HEK293 (cell line): Measurements from ENCODE around the gene ERBB2.

ENCODE experiments used
- CTCF ChIA-PET: fragments of 350-600 bp; formaldehyde crosslinking; extraction: SDS; loops from one replicate; lab custom pipeline; 2021; ENCODE audit warnings: antibody characterized with exemption; lab: Yijun Ruan, JAX
- POLR2A ChIA-PET: fragments of 300-600 bp; formaldehyde crosslinking; extraction: SDS; loops from one replicate; lab custom pipeline; 2020; ENCODE audit warnings: antibody characterized with exemption, inconsistent platforms; lab: Yijun Ruan, JAX
- H3K27ac ChIP-seq: fragments of 200-500 bp; sonication (Bioruptor generic); 2 replicates; pipeline ENCODE4 v1.5.1; 2014; ENCODE audit warnings: low read depth, low read length, control low read depth, inconsistent platforms; ENCODE audit errors: extremely low read depth
- H3K36me3 ChIP-seq, 2 experiments: fragments of 200-500 bp in 1 of 2; sonication (Bioruptor generic) in 1 of 2; 1 replicate in 1 of 2; 2 replicates in 1 of 2; pipeline ENCODE4 v1.5.1; 2014 to 2017; ENCODE audit warnings: inconsistent platforms in 2 of 2, low read length in 2 of 2; ENCODE audit not compliant: control insufficient read depth in 2 of 2, insufficient read depth in 1 of 2
- H3K4me1 ChIP-seq: fragments of 200-500 bp; sonication (Bioruptor generic); 2 replicates; pipeline ENCODE4 v1.5.1; 2014; ENCODE audit warnings: mild to moderate bottlenecking, low read length, inconsistent platforms; ENCODE audit not compliant: control insufficient read depth, insufficient read depth
- H3K4me3 ChIP-seq: 2 replicates; pipeline ENCODE4 v1.5.1; 2011; ENCODE audit warnings: low read depth, mild to moderate bottlenecking, control low read depth, low read length, moderate library complexity
- H3K9me3 ChIP-seq: fragments of 200-500 bp; sonication (Bioruptor generic); 2 replicates; pipeline ENCODE4 v1.5.1; 2014; ENCODE audit warnings: low read depth, low read length, inconsistent platforms; ENCODE audit not compliant: control insufficient read depth, insufficient read depth
- GLIS2 ChIP-seq: fragments of 450-650 bp; formaldehyde crosslinking; IDR thresholded peaks from 2 replicates; pipeline ENCODE4 v1.5.1; 2016; ENCODE audit warnings: missing biosample characterization, missing genetic modification characterization
- KLF10 ChIP-seq: fragments of 450-650 bp; IDR thresholded peaks from 2 replicates; pipeline ENCODE4 v1.5.1; 2018; ENCODE audit warnings: missing biosample characterization, mild to moderate bottlenecking, missing genetic modification characterization
- WT1 ChIP-seq: fragments of 450-650 bp; formaldehyde crosslinking; IDR thresholded peaks from 2 replicates; pipeline ENCODE4 v1.5.1; 2016; ENCODE audit warnings: missing biosample characterization, missing genetic modification characterization
- YY1 ChIP-seq: fragments of 450-650 bp; formaldehyde crosslinking; IDR thresholded peaks from 2 replicates; pipeline ENCODE4 v1.5.1; 2018; ENCODE audit warnings: missing biosample characterization, missing genetic modification characterization
- ZNF10 ChIP-seq: fragments of 450-650 bp; formaldehyde crosslinking; IDR thresholded peaks from 2 replicates; pipeline ENCODE4 v1.5.1; 2017; ENCODE audit warnings: missing biosample characterization, missing genetic modification characterization
- ZNF211 ChIP-seq: fragments of 450-650 bp; formaldehyde crosslinking; IDR thresholded peaks from 2 replicates; pipeline ENCODE4 v1.5.1; 2016; ENCODE audit warnings: low read depth, missing biosample characterization, missing genetic modification characterization
- ZNF24 ChIP-seq: fragments of 450-650 bp; formaldehyde crosslinking; IDR thresholded peaks from 2 replicates; pipeline ENCODE4 v1.5.1; 2016; ENCODE audit warnings: missing biosample characterization, missing genetic modification characterization
- ZNF366 ChIP-seq: fragments of 450-650 bp; formaldehyde crosslinking; conservative IDR thresholded peaks from 2 replicates; pipeline ENCODE4 v1.5.1; 2016; ENCODE audit warnings: missing biosample characterization, missing genetic modification characterization
- ZNF473 ChIP-seq: fragments of 450-650 bp; formaldehyde crosslinking; IDR thresholded peaks from 2 replicates; pipeline ENCODE4 v1.5.1; 2017; ENCODE audit warnings: missing biosample characterization, missing genetic modification characterization
- ZNF596 ChIP-seq: fragments of 450-650 bp; IDR thresholded peaks from 2 replicates; pipeline ENCODE4 v1.5.0; 2018; ENCODE audit warnings: missing biosample characterization, mild to moderate bottlenecking, missing genetic modification characterization, moderate library complexity
- ZNF623 ChIP-seq: fragments of 450-650 bp; formaldehyde crosslinking; IDR thresholded peaks from 2 replicates; pipeline ENCODE4 v1.5.1; 2016; ENCODE audit warnings: missing biosample characterization, missing genetic modification characterization
- ZNF660 ChIP-seq: fragments of 450-650 bp; IDR thresholded peaks from 2 replicates; pipeline ENCODE4 v1.5.1; 2018; ENCODE audit warnings: missing biosample characterization, mild to moderate bottlenecking, missing genetic modification characterization
- ZNF837 ChIP-seq: fragments of 450-650 bp; formaldehyde crosslinking; IDR thresholded peaks from 2 replicates; pipeline ENCODE4 v1.5.1; 2016; ENCODE audit warnings: missing biosample characterization, missing genetic modification characterization
- TF ChIP-seq, protein P1 (sequence below): fragments of 450-650 bp; formaldehyde crosslinking; IDR thresholded peaks from 2 replicates; pipeline ENCODE4 v1.5.1; 2016; ENCODE audit warnings: missing biosample characterization, missing genetic modification characterization
- TF ChIP-seq, protein P2 (sequence below): fragments of 450-650 bp; formaldehyde crosslinking; IDR thresholded peaks from 2 replicates; pipeline ENCODE4 v1.5.1; 2016; ENCODE audit warnings: missing biosample characterization, missing genetic modification characterization
- TF ChIP-seq, protein P3 (sequence below): fragments of 450-650 bp; formaldehyde crosslinking; IDR thresholded peaks from 2 replicates; pipeline ENCODE4 v1.5.1; 2016; ENCODE audit warnings: missing biosample characterization, missing genetic modification characterization
- TF ChIP-seq, protein P4 (sequence below): IDR thresholded peaks from 2 replicates; pipeline ENCODE4 v1.6.1; 2011; ENCODE audit warnings: mild to moderate bottlenecking, low read depth, low read length, borderline replicate concordance
- TF ChIP-seq, protein P5 (sequence below): fragments of 450-650 bp; formaldehyde crosslinking; IDR thresholded peaks from 2 replicates; pipeline ENCODE4 v1.5.1; 2017; ENCODE audit warnings: missing biosample characterization, mild to moderate bottlenecking, missing genetic modification characterization, moderate library complexity
- TF ChIP-seq, protein P6 (sequence below): fragments of 450-650 bp; formaldehyde crosslinking; IDR thresholded peaks from 2 replicates; pipeline ENCODE4 v1.5.1; 2017; ENCODE audit warnings: missing biosample characterization, missing genetic modification characterization

The ERBB2 gene

DNA sequence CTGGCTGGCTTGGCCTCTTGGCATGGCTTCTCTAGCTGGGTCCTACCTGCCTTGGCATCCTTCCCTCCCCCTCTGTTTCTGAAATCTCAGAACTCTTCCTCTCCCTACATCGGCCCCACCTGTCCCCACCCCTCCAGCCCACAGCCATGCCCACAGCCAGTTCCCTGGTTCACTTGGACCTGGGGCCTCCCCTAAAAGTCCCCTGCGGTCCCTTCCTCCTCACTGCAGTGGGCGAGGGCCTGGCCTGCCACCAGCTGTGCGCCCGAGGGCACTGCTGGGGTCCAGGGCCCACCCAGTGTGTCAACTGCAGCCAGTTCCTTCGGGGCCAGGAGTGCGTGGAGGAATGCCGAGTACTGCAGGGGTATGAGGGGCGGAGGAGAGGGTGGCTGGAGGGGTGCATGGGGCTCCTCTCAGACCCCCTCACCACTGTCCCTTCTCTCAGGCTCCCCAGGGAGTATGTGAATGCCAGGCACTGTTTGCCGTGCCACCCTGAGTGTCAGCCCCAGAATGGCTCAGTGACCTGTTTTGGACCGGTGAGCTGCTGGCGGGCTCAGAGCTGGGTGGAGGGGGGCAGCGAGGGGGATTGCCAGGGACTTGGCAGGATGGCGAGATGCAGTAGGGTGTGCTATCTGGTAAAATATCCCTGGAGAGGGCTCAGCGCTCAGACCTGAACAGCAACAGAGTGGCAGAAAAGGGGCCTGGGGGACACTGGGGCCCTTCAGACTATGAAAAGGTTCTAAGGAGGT lies 16.4 kb downstream of the ERBB2 start (continued):
- TF ChIP-seq, protein P1, sequence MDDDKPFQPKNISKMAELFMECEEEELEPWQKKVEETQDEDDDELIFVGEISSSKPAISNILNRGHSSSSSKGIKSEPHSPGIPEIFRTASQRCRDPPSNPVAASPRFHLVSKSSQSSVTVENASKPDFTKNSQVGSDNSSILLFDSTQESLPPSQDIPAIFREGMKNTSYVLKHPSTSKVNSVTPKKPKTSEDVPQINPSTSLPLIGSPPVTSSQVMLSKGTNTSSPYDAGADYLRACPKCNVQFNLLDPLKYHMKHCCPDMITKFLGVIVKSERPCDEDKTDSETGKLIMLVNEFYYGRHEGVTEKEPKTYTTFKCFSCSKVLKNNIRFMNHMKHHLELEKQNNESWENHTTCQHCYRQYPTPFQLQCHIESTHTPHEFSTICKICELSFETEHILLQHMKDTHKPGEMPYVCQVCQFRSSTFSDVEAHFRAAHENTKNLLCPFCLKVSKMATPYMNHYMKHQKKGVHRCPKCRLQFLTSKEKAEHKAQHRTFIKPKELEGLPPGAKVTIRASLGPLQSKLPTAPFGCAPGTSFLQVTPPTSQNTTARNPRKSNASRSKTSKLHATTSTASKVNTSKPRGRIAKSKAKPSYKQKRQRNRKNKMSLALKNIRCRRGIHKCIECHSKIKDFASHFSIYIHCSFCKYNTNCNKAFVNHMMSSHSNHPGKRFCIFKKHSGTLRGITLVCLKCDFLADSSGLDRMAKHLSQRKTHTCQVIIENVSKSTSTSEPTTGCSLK (tag by site-specific recombination): no peak
- TF ChIP-seq, protein P2, sequence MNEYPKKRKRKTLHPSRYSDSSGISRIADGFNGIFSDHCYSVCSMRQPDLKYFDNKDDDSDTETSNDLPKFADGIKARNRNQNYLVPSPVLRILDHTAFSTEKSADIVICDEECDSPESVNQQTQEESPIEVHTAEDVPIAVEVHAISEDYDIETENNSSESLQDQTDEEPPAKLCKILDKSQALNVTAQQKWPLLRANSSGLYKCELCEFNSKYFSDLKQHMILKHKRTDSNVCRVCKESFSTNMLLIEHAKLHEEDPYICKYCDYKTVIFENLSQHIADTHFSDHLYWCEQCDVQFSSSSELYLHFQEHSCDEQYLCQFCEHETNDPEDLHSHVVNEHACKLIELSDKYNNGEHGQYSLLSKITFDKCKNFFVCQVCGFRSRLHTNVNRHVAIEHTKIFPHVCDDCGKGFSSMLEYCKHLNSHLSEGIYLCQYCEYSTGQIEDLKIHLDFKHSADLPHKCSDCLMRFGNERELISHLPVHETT (tag by site-specific recombination): no peak
- TF ChIP-seq ZNF596 (tag by site-specific recombination) (no peak), ZNF623 (tag by site-specific recombination) (no peak), ZNF24 (tag by site-specific recombination) (no peak)

DNA sequence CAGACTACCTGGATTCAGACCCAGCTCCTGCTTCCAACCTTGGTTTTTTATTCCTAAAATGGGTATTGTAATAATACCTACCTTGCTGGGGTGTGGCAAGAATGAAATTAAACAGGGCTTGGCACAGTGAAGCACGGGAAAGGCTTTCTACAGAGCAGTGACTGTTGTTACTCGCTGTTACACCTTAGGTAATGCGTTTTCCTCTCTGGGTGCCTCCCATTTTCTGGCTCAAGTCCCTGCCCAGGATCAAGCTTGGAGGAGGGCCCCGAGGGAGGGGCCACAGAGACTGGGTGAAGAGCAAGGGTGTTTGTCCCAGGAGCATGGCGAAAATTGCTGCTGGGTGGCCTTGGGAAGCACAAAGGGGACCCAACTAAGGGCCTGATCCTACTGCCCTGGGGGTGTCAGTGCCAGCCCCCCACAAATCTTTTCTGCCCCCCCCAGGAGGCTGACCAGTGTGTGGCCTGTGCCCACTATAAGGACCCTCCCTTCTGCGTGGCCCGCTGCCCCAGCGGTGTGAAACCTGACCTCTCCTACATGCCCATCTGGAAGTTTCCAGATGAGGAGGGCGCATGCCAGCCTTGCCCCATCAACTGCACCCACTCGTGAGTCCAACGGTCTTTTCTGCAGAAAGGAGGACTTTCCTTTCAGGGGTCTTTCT lies 17.1 kb downstream of the ERBB2 start:
- Histone ChIP-seq H3K4me1 (no peaks in the 10 kb centered on the region), H3K36me3 (peaks cover 14 to 71% of the 10 kb centered on the region in 2 experiments; a peak in 2 of 3 replicates), H3K9me3 (no peaks in the 10 kb centered on the region), H3K4me3 (no peak overlapping the region), H3K27ac (no peak overlapping the region)
- ChIA-PET POLR2A (no interaction called here), CTCF (no interaction called here)
- TF ChIP-seq, protein P3, sequence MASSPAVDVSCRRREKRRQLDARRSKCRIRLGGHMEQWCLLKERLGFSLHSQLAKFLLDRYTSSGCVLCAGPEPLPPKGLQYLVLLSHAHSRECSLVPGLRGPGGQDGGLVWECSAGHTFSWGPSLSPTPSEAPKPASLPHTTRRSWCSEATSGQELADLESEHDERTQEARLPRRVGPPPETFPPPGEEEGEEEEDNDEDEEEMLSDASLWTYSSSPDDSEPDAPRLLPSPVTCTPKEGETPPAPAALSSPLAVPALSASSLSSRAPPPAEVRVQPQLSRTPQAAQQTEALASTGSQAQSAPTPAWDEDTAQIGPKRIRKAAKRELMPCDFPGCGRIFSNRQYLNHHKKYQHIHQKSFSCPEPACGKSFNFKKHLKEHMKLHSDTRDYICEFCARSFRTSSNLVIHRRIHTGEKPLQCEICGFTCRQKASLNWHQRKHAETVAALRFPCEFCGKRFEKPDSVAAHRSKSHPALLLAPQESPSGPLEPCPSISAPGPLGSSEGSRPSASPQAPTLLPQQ (tag by site-specific recombination): no peak
- peak; percentile 18; the same call in 1 of the 2 replicates for TF ChIP-seq GLIS2

DNA sequence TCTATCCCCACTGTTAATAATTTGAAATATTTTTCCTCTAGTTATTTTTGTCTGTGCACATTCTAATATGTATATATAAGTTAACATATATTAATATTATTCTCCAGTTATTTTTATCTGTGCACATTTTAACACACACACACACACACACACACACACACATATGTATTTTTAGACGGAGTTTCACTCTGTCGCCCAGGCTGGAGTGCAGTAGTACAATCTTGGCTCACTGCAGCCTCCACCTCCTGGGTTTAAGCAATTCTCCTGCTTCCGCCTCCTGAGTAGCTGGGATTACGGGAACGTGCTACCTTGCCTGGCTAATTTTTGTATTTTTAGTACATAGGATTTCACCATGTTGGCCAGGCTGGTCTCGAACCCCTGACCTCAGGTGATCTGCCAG lies 17.8 kb downstream of the ERBB2 start:
- no peak overlapping the region for H3K27ac ChIP-seq
- no peaks in the 10 kb centered on the region for H3K4me1 ChIP-seq
- H3K4me3 ChIP-seq: no peak overlapping the region
- POLR2A ChIA-PET: interaction anchor here (1.5 kb wide), 1 partner anchor 18 kb away, joined by 5 read pairs; the partner anchor contains the start of gene ERBB2
- CTCF ChIA-PET: interaction anchor here (2.2 kb wide), 1 partner anchor 96 kb away, joined by 8 read pairs; no protein-coding TSS in a partner anchor
- peaks cover 14 to 67% of the 10 kb centered on the region in 2 experiments; a peak in 2 of 3 replicates for H3K36me3 ChIP-seq
- no peaks in the 10 kb centered on the region for H3K9me3 ChIP-seq
- TF ChIP-seq, protein P4, sequence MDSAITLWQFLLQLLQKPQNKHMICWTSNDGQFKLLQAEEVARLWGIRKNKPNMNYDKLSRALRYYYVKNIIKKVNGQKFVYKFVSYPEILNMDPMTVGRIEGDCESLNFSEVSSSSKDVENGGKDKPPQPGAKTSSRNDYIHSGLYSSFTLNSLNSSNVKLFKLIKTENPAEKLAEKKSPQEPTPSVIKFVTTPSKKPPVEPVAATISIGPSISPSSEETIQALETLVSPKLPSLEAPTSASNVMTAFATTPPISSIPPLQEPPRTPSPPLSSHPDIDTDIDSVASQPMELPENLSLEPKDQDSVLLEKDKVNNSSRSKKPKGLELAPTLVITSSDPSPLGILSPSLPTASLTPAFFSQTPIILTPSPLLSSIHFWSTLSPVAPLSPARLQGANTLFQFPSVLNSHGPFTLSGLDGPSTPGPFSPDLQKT: no peak
- TF ChIP-seq ZNF660: no peak
- no peak for TF ChIP-seq KLF10 (tag by site-specific recombination)
- no peak for TF ChIP-seq YY1 (tag by site-specific recombination)
- TF ChIP-seq ZNF473 (tag by site-specific recombination): no peak
- TF ChIP-seq, protein P5, sequence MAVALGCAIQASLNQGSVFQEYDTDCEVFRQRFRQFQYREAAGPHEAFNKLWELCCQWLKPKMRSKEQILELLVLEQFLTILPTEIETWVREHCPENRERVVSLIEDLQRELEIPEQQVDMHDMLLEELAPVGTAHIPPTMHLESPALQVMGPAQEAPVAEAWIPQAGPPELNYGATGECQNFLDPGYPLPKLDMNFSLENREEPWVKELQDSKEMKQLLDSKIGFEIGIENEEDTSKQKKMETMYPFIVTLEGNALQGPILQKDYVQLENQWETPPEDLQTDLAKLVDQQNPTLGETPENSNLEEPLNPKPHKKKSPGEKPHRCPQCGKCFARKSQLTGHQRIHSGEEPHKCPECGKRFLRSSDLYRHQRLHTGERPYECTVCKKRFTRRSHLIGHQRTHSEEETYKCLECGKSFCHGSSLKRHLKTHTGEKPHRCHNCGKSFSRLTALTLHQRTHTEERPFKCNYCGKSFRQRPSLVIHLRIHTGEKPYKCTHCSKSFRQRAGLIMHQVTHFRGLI (tag by site-specific recombination): no peak
- TF ChIP-seq WT1 (tag by site-specific recombination): no peak
- no peak for TF ChIP-seq ZNF837 (tag by site-specific recombination)
- TF ChIP-seq, protein P6, sequence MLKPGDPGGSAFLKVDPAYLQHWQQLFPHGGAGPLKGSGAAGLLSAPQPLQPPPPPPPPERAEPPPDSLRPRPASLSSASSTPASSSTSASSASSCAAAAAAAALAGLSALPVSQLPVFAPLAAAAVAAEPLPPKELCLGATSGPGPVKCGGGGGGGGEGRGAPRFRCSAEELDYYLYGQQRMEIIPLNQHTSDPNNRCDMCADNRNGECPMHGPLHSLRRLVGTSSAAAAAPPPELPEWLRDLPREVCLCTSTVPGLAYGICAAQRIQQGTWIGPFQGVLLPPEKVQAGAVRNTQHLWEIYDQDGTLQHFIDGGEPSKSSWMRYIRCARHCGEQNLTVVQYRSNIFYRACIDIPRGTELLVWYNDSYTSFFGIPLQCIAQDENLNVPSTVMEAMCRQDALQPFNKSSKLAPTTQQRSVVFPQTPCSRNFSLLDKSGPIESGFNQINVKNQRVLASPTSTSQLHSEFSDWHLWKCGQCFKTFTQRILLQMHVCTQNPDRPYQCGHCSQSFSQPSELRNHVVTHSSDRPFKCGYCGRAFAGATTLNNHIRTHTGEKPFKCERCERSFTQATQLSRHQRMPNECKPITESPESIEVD (tag by site-specific recombination): no peak
- TF ChIP-seq ZNF10 (tag by site-specific recombination): no peak
- TF ChIP-seq ZNF366 (tag by site-specific recombination): no peak
- TF ChIP-seq ZNF211: no peak
